GM23248 (cell line): ENCODE data around the gene RGS17. TPM values are rescaled to one million over a fixed set of nuclear protein-coding genes. Genes with fewer than 3 reads are reported as not detected.

Experiments
- DNase-seq: peaks from one replicate; pipeline ENCODE4 v3.0.0-alpha.2; 2015
- H2AFZ ChIP-seq: fragments of 200-600 bp; sonication (generic); 2 replicates; pipeline ENCODE4 v1.6.1; 2016; ENCODE audit warnings: antibody characterized with exemption
- H3F3A ChIP-seq: fragments of 200-600 bp; sonication (generic); 2 replicates; pipeline ENCODE4 v1.6.1; 2016; ENCODE audit warnings: mild to moderate bottlenecking, antibody characterized with exemption, mixed run types; ENCODE audit not compliant: insufficient read depth
- H3K27ac ChIP-seq: fragments of 200-600 bp; sonication (generic); 2 replicates; pipeline ENCODE4 v1.5.1; 2016; ENCODE audit warnings: mild to moderate bottlenecking
- H3K27me3 ChIP-seq: fragments of 200-600 bp; sonication (generic); replicated peaks from 2 replicates; pipeline ENCODE4 v1.6.1; 2016; ENCODE audit warnings: mild to moderate bottlenecking; ENCODE audit not compliant: insufficient read depth
- H3K36me3 ChIP-seq: fragments of 200-600 bp; sonication (generic); 2 replicates; pipeline ENCODE4 v1.6.1; 2016; ENCODE audit warnings: low read depth, mild to moderate bottlenecking
- H3K4me1 ChIP-seq: fragments of 200-600 bp; sonication (generic); 2 replicates; pipeline ENCODE4 v1.6.1; 2016; ENCODE audit warnings: mild to moderate bottlenecking; ENCODE audit not compliant: insufficient read depth
- H3K4me2 ChIP-seq: fragments of 200-600 bp; sonication (generic); one replicate; pipeline ENCODE4 v1.6.1; 2016; ENCODE audit warnings: mild to moderate bottlenecking; ENCODE audit not compliant: unreplicated experiment
- H3K4me3 ChIP-seq: fragments of 200-600 bp; sonication (generic); 2 replicates; pipeline ENCODE4 v1.5.1; 2016; ENCODE audit warnings: mild to moderate bottlenecking
- H3K79me2 ChIP-seq: fragments of 200-600 bp; sonication (generic); 2 replicates; pipeline ENCODE4 v1.6.1; 2016; ENCODE audit warnings: mild to moderate bottlenecking; ENCODE audit not compliant: insufficient read depth
- H3K9ac ChIP-seq: fragments of 200-600 bp; sonication (generic); 2 replicates; pipeline ENCODE4 v1.6.1; 2016; ENCODE audit warnings: mild to moderate bottlenecking
- H3K9me2 ChIP-seq: fragments of 200-600 bp; sonication (generic); 2 replicates; pipeline ENCODE4 v1.6.1; 2016; ENCODE audit warnings: mixed run types, mild to moderate bottlenecking, moderate library complexity; ENCODE audit not compliant: insufficient read depth
- H3K9me3 ChIP-seq: fragments of 200-600 bp; sonication (generic); one replicate; pipeline ENCODE4 v1.6.1; 2017; ENCODE audit warnings: low read depth
- H4K20me1 ChIP-seq: fragments of 200-600 bp; sonication (generic); 2 replicates; pipeline ENCODE4 v1.6.0; 2016; ENCODE audit not compliant: insufficient read depth
- EZH2 ChIP-seq: fragments of 200-600 bp; sonication (generic); IDR thresholded peaks from 2 replicates; pipeline ENCODE4 v1.6.1; 2018; ENCODE audit warnings: antibody characterized with exemption, mild to moderate bottlenecking; ENCODE audit not compliant: insufficient read depth, poor library complexity, severe bottlenecking
- EZH2phosphoT487 ChIP-seq: fragments of 200-600 bp; sonication (generic); IDR thresholded peaks from 2 replicates; pipeline ENCODE4 v1.6.1; 2018; ENCODE audit warnings: antibody characterized with exemption, moderate library complexity, mild to moderate bottlenecking, low read depth; ENCODE audit not compliant: insufficient read depth
- WGBS, 2 experiments: methylation state at CpG; one replicate each; pipeline ENCODE4 v1.1.6; 2015 to 2017; ENCODE audit warnings: low lambda C conversion rate in 2 of 2, low coverage in 1 of 2; ENCODE audit errors: missing lambda C conversion rate in 2 of 2; 5-methylcytosine and 5-hydroxymethylcytosine counted together
- in situ Hi-C: fragments of 300-500 bp; cut with MboI; formaldehyde crosslinking; loops from 2 replicates; pipeline ENCODE4 v1.15.0; 2020
- polyA plus RNA-seq: library from polyadenylated mRNA; unstranded; fragments of >200 nt; fragmentation: Nextera tagmentation; extraction: Ambion mirVana; gene quantifications from 2 replicates; pipeline ENCODE4 v1.2.1, GENCODE V29; 2016
- total RNA-seq: library from RNA; depleted of rRNA; stranded (reverse); fragments of >200 nt; shearing (Covaris generic); gene quantifications from 2 replicates; pipeline ENCODE4 v1.2.3, GENCODE V29; 2014

The RGS17 gene
- total and polyA plus RNA-seq, 2 experiments from 2014 or later = 0.36 to 1.1 TPM

- no peaks in the 10 kb centered on the region for H3K36me3 ChIP-seq
- no peak overlapping the region for H3K27ac ChIP-seq
- H3K4me3 ChIP-seq = no peak overlapping the region
- H4K20me1 ChIP-seq = no peaks in the 10 kb centered on the region
- no peaks in the 10 kb centered on the region for H3K4me1 ChIP-seq
- H3K4me2 ChIP-seq = no peak overlapping the region
- in situ Hi-C loops = no loop called here
- H3K9ac ChIP-seq = no peak overlapping the region
- TF ChIP-seq EZH2phosphoT487 (no peak), EZH2 (no peak)
- no peaks in the 10 kb centered on the region for H3K9me3 ChIP-seq
- H3F3A ChIP-seq = no peaks in the 10 kb centered on the region
- no peaks in the 10 kb centered on the region for H3K79me2 ChIP-seq
- DNase-seq = peak; percentile 65
- WGBS, 2 experiments = 44 to 52% methylated on average over 6 of the region's 6 CpGs
- peak overlapping the region; percentile 52; the same call in 1 of the 2 replicates for H2AFZ ChIP-seq
- H3K9me2 ChIP-seq = no peaks in the 10 kb centered on the region
- H3K27me3 ChIP-seq = no peaks in the 10 kb centered on the region
These were observed 106.9 kb downstream of the RGS17 start for GRCh38 chr6:153023977-153024708.

- no peak for TF ChIP-seq EZH2phosphoT487
- H3K4me3 ChIP-seq = no peak overlapping the region
- no peaks in the 10 kb centered on the region for H3K27me3 ChIP-seq
- H3F3A ChIP-seq = no peaks in the 10 kb centered on the region
- 95 to 98% methylated on average over 3 of the region's 3 CpGs for WGBS, 2 experiments
- no peaks in the 10 kb centered on the region for H3K9me3 ChIP-seq
- no peak for DNase-seq
- no peaks in the 10 kb centered on the region for H3K9me2 ChIP-seq
- no peak overlapping the region for H3K27ac ChIP-seq
- H3K9ac ChIP-seq = no peak overlapping the region
- H3K4me2 ChIP-seq = no peak overlapping the region
- no peaks in the 10 kb centered on the region for H4K20me1 ChIP-seq
- no peak overlapping the region for H2AFZ ChIP-seq
- in situ Hi-C loops = no loop called here
- no peaks in the 10 kb centered on the region for H3K36me3 ChIP-seq
- no peaks in the 10 kb centered on the region for H3K4me1 ChIP-seq
- H3K79me2 ChIP-seq = no peaks in the 10 kb centered on the region
These were observed 112.7 kb downstream of the RGS17 start for GRCh38 chr6:153018355-153018754.

DNA sequence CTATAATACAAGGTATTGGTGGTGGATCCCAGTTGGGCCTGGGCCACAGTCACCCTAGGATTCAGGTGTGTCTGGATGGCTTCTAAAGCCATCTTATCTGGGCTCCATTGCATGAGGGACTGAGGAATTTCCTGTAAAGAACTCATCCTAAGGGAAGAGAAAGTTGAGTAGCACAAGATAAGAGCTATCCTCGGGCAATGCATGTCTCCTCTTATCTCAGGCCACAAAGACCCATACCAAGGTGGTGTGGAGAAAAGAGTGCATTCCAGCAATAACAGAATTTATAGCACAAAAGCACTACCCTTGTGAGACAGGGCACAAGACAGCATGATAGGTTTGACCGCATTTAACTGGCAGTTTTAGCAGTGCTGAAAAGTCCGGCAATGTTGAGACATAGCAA, 114.2 kb downstream of the RGS17 start:
- H2AFZ ChIP-seq = no peak overlapping the region
- H4K20me1 ChIP-seq = no peaks in the 10 kb centered on the region
- H3F3A ChIP-seq = no peaks in the 10 kb centered on the region
- in situ Hi-C loops = no loop called here
- no peak overlapping the region for H3K9ac ChIP-seq
- H3K4me3 ChIP-seq = no peak overlapping the region
- 95 to 100% methylated on average over 3 of the region's 3 CpGs for WGBS, 2 experiments
- H3K36me3 ChIP-seq = no peaks in the 10 kb centered on the region
- no peak overlapping the region for H3K27ac ChIP-seq
- H3K79me2 ChIP-seq = no peaks in the 10 kb centered on the region
- H3K9me3 ChIP-seq = no peaks in the 10 kb centered on the region
- TF ChIP-seq EZH2 = no peak
- no peak for TF ChIP-seq EZH2phosphoT487
- H3K27me3 ChIP-seq = no peaks in the 10 kb centered on the region
- no peak overlapping the region for H3K4me2 ChIP-seq
- no peak for DNase-seq
- H3K9me2 ChIP-seq = no peaks in the 10 kb centered on the region
- H3K4me1 ChIP-seq = no peaks in the 10 kb centered on the region

GRCh38 chr6:153015094-153015640, 115.9 kb downstream of the RGS17 start:
- Histone ChIP-seq H3K4me2 (no peak overlapping the region), H3K79me2 (no peaks in the 10 kb centered on the region), H4K20me1 (no peaks in the 10 kb centered on the region), H3K9ac (no peak overlapping the region), H3K9me2 (no peaks in the 10 kb centered on the region), H3K36me3 (no peaks in the 10 kb centered on the region), H2AFZ (no peak overlapping the region), H3K27me3 (no peaks in the 10 kb centered on the region), H3K9me3 (no peaks in the 10 kb centered on the region), H3K4me3 (no peak overlapping the region), H3K4me1 (no peaks in the 10 kb centered on the region), H3K27ac (no peak overlapping the region), H3F3A (no peaks in the 10 kb centered on the region)
- in situ Hi-C loops = no loop called here
- no peak for TF ChIP-seq EZH2
- TF ChIP-seq EZH2phosphoT487 = no peak
- no peak for DNase-seq
- WGBS, 2 experiments = 82 to 91% methylated on average over 4 of the region's 4 CpGs
